ENCODE results near the gene P2RY10.
"Not testable (repeated sequence)": the region's sequence is repeated elsewhere in the genome, so short reads cannot be mapped to it uniquely, and the experiment has no call there.

The P2RY10 gene
- total RNA-seq = 79.5 to 126 (median 108) reads per million in 4 donors

GRCh38 chrX:78945186-78945912, at the start of gene P2RY10:
Gene P2RY10, plus strand, starts transcription at chrX:78945391. Its CDS starts 15,130 bp downstream, at chrX:78960521.
- DNase-seq = peak in 4 of 5 donors; percentile 13 to 79 (median 30)

- peak in 1 of 5 donors; percentile 8 for DNase-seq
Measured at GRCh38 chrX:78922754-78923153, 22.4 kb upstream of the P2RY10 start.

- DNase-seq = peak in 1 of 5 donors; percentile 62
Measured at GRCh38 chrX:78923198-78924015, 21.8 kb upstream of the P2RY10 start.

GRCh38 chrX:78931814-78932213, 13.4 kb upstream of the P2RY10 start:
- no peak for DNase-seq

GRCh38 chrX:78934866-78935265, 10.3 kb upstream of the P2RY10 start:
- no peak for DNase-seq

- DNase-seq = peak in 1 of 5 donors; percentile 20
Measured at GRCh38 chrX:78944351-78944750, 840 bp upstream of the P2RY10 start.

- DNase-seq = peak in 1 of 5 donors; percentile 36
Measured at GRCh38 chrX:78946178-78946931, 1.2 kb downstream of the P2RY10 start.

- no peak for DNase-seq
Measured at GRCh38 chrX:78950009-78950835, 5.0 kb downstream of the P2RY10 start.

- DNase-seq = no peak
Measured at GRCh38 chrX:78957049-78957767, 12.0 kb downstream of the P2RY10 start.

- no peak for DNase-seq
Measured at GRCh38 chrX:78957768-78958130, 12.6 kb downstream of the P2RY10 start.

GRCh38 chrX:78958419-78959116, 13.4 kb downstream of the P2RY10 start:
- DNase-seq = peak in 1 of 5 donors; percentile 18

GRCh38 chrX:78960888-78961287, 15.7 kb downstream of the P2RY10 start:
- no peak for DNase-seq

GRCh38 chrX:78964598-78964997, 19.4 kb downstream of the P2RY10 start:
- DNase-seq = no peak

- peak in 1 of 5 donors; percentile 42 for DNase-seq
Measured at GRCh38 chrX:78979789-78980464, 34.7 kb downstream of the P2RY10 start.

- DNase-seq = no peak
Measured at GRCh38 chrX:78989349-78989748, 44.2 kb downstream of the P2RY10 start.

- DNase-seq = peak in 4 of 5 donors; percentile 2 to 11 (median 5)
Measured at GRCh38 chrX:78997870-78998558, 52.8 kb downstream of the P2RY10 start.

GRCh38 chrX:79007540-79007939, 62.3 kb downstream of the P2RY10 start:
- DNase-seq = not testable (repeated sequence)
